Measurements from ENCODE around the gene CAPZB.

DNA sequence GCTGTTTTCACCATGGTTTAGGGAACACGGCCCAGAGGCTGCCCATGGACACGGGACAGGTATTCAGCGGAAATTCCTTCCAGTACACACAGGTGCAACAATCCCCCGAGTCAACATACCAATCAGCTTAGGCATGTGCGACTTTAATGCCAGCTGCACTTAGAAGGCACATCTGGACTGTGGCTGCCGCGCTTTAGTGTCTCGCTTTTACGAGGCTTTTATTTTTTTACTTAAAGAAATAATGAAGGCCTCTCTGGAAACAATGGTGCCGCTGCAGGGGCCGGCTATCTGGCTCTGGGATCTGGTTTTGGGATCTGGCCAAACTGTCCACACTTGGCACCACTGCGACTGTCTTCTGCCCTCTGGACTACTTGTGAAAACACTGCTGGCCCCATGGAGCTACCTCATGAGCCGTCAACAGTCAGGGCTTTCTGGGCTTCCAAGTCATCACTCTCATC is 117.7 kb downstream of the CAPZB start:
- TF ChIP-seq EZH2 (IDR thresholded peaks at IDR 0.05) (no peak), POLR2AphosphoS5 (IDR thresholded peaks at IDR 0.05; ENCODE audit: borderline replicate concordance, low read depth, low read length) (no peak), FOXP2 (optimal IDR thresholded peaks at IDR 0.05; ENCODE audit: control extremely low read depth, extremely low read length, insufficient read depth) (no peak)

All from SK-N-MC (cell line).